IPS-20b (cell line): ENCODE measurements around the gene TP63.

Source experiments
- H3K27ac ChIP-seq: one replicate; pipeline ENCODE4 v1.5.1; 2013; ENCODE audit warnings: low read length
- H3K27me3 ChIP-seq: 2 replicates; pipeline ENCODE4 v1.6.1; 2013; ENCODE audit warnings: mild to moderate bottlenecking, low read length, inconsistent platforms; ENCODE audit not compliant: insufficient read depth
- H3K36me3 ChIP-seq: 2 replicates; pipeline ENCODE4 v1.6.1; 2013; ENCODE audit warnings: low read depth, mild to moderate bottlenecking, inconsistent platforms, low read length, moderate library complexity; ENCODE audit not compliant: insufficient read depth
- H3K4me1 ChIP-seq: 2 replicates; pipeline ENCODE4 v1.6.1; 2013; ENCODE audit warnings: mild to moderate bottlenecking, control low read depth, inconsistent platforms, low read length, moderate library complexity; ENCODE audit not compliant: insufficient read depth
- H3K4me3 ChIP-seq: 2 replicates; pipeline ENCODE4 v1.5.1; 2013; ENCODE audit warnings: mild to moderate bottlenecking, low read length, inconsistent platforms
- H3K9ac ChIP-seq: 2 replicates; pipeline ENCODE4 v1.6.1; 2013; ENCODE audit warnings: low read depth, mild to moderate bottlenecking, inconsistent platforms, low read length, moderate library complexity
- H3K9me3 ChIP-seq: 2 replicates; pipeline ENCODE4 v1.6.1; 2013; ENCODE audit warnings: mild to moderate bottlenecking, low read depth, low read length, inconsistent platforms; ENCODE audit not compliant: insufficient read depth

Gene TP63

DNA sequence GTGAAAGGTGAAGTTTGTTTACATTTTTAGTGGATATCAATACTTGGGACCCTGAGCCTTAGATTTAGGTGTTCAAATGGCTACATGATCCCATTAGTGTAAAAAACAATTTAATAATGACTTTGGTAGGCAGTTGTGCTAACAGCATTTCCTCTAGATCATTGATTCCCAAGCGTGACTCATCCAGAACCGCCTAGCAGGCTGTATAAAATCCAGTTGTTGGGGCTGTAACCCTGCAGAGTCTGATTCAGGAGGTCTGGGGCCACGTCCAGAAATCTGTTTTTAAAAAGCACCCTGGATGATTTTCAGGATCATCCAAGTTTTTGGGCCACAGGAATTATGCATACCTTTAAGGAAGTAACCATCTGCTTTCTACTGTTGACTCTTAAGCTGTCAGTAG is 156.4 kb downstream of the TP63 start:
- H3K9me3 ChIP-seq, result no peaks in the 10 kb centered on the region
- H3K4me3 ChIP-seq, result no peak overlapping the region
- H3K27ac ChIP-seq, result no peak overlapping the region
- H3K27me3 ChIP-seq, result peaks cover 17% of the 10 kb centered on the region; the same call in 1 of the 2 replicates
- no peak overlapping the region for H3K9ac ChIP-seq
- H3K36me3 ChIP-seq, result no peaks in the 10 kb centered on the region
- H3K4me1 ChIP-seq, result no peaks in the 10 kb centered on the region

DNA sequence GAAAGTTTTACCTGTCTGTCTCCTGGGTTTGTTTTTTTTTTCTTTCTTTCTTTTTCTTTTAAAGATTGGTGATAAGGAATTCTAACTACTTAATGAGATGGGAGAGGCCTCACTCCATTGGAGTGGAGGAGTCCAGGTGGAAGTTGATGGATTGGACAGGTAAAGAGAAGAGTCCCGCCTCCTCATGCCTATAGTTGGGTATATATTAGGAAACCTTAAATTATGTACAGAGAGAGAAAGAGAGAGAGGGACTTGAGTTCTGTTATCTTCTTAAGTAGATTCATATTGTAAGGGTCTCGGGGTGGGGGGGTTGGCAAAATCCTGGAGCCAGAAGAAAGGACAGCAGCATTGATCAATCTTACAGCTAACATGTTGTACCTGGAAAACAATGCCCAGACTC is 158.2 kb downstream of the TP63 start:
- H3K4me1 ChIP-seq, result no peaks in the 10 kb centered on the region
- H3K9me3 ChIP-seq, result no peaks in the 10 kb centered on the region
- H3K36me3 ChIP-seq, result no peaks in the 10 kb centered on the region
- H3K4me3 ChIP-seq, result no peak overlapping the region
- peaks cover 28% of the 10 kb centered on the region; the same call in 1 of the 2 replicates for H3K27me3 ChIP-seq
- H3K27ac ChIP-seq, result no peak overlapping the region
- H3K9ac ChIP-seq, result no peak overlapping the region

DNA sequence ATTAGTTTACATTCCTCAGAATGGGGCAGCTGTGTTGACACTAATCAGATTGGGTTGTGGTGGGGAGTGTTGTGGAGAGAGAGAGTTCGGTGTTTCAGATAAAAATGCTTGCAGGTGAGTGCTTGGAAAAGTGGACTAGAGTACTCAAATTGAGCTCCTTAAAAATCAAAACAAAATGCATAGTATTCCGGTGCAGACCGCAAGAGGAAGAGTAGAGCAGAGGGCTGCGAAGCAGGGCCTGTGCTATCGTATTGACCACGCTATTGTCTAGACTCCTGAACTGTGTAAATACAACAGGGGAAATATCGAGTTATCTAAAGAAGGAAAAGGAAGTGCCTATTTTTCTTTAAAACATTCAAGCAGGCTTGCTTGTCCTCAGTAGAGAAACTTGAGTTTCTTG is 159.5 kb downstream of the TP63 start:
- H3K4me3 ChIP-seq, result no peak overlapping the region
- H3K27me3 ChIP-seq, result peaks cover 34% of the 10 kb centered on the region
- H3K27ac ChIP-seq, result no peak overlapping the region
- H3K9me3 ChIP-seq, result no peaks in the 10 kb centered on the region
- H3K9ac ChIP-seq, result no peak overlapping the region
- H3K4me1 ChIP-seq, result no peaks in the 10 kb centered on the region
- H3K36me3 ChIP-seq, result no peaks in the 10 kb centered on the region

DNA sequence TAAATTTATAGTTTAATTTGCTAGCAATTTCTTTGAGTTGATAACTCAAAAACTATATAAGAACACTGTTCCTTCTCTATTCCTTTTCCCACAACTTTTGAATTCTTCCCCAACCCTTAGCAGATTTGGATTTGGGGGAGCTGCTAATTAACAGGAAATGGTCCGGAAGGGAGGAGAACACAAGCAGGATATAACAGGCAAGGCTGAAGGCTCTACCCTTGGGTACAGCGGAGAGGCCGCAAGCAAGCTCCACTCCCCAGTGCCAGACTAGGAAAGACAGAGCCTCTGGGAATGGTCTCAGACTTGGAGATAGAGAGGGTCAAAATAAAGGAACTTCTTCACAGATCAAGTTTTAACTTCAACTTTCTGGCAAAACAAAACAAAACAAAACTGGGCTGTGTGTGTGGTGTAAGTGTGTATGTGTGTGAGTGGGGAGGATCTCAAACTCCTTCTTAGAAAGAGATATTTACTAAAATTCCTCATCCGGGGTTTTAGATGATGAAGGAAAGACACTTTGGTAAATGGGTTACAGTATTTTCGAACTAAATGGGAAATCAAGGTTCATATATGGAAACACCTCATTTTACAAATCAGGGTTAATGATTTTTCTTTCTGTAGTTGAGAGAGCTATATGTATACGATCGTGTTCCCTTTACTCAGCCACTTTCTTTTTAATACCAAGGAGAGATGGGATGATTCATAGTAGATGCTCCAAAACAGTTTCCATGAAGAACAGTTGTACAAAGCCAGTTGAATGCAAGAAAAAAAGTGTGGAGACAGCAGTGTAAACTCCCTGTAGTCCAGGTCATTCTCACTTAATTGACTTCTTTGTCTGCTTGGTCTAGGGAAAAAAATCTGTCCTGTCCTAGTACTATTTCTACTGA is 161.1 kb downstream of the TP63 start:
- no peak overlapping the region for H3K9ac ChIP-seq
- H3K4me1 ChIP-seq, result no peaks in the 10 kb centered on the region
- H3K27ac ChIP-seq, result no peak overlapping the region
- no peaks in the 10 kb centered on the region for H3K9me3 ChIP-seq
- H3K4me3 ChIP-seq, result no peak overlapping the region
- H3K36me3 ChIP-seq, result no peaks in the 10 kb centered on the region
- H3K27me3 ChIP-seq, result peaks cover 49% of the 10 kb centered on the region

DNA sequence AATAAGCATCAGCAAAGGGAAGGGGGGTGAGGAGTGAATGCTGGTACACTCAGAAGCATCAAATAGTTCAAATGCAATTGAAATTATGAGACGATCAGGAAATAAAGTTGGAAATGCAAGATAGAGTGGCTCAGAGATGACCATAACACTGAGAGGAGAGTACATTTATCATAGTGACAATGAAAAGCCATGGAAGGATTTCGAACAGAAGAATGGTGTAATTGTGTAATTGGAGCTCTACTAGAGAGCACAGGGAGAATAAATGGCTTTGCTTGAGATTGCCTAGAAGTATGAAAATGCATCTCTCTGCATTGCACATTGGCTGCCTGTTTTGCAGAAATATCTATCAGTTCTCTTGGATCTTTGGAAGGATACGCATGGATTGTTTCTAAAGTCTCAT is 163.3 kb downstream of the TP63 start:
- peaks cover 72% of the 10 kb centered on the region for H3K27me3 ChIP-seq
- no peaks in the 10 kb centered on the region for H3K36me3 ChIP-seq
- no peak overlapping the region for H3K9ac ChIP-seq
- H3K4me3 ChIP-seq, result no peak overlapping the region
- no peaks in the 10 kb centered on the region for H3K9me3 ChIP-seq
- H3K4me1 ChIP-seq, result no peaks in the 10 kb centered on the region
- no peak overlapping the region for H3K27ac ChIP-seq

DNA sequence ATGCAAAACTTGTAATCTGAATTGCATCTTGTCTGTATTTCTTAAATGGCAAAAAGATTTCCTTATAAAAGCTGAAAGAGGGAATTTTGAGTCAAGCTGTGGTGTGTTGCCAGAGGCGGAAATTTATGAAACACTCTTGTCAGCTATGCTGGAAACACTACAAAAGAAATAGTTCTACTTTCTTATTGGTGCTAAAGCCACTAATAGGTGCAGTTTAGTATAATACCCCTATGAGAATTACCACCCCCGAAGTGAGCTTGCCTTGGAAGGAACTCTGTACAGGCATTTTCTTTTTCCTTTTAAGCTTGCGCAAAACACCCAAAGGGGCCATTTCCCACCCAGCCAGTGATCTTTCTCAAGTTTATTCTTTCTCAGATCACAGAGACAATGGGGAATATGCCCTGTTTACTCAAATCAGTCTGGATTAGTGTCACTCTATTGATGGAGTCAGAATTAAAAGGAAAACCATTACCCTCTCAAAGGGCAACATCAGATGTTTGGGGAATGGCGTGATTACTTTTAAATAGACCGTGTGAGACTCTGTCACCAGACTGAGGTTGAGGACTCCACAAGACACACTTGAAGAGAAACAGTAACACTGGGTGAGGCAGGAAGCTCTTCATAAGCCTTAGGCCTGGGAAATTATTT is 166.0 kb downstream of the TP63 start:
- Histone ChIP-seq H3K27me3 (peaks cover 90% of the 10 kb centered on the region), H3K4me3 (no peak overlapping the region), H3K36me3 (no peaks in the 10 kb centered on the region), H3K9me3 (no peaks in the 10 kb centered on the region), H3K27ac (no peak overlapping the region), H3K4me1 (no peaks in the 10 kb centered on the region; the same call in 1 of the 2 replicates), H3K9ac (no peak overlapping the region)

DNA sequence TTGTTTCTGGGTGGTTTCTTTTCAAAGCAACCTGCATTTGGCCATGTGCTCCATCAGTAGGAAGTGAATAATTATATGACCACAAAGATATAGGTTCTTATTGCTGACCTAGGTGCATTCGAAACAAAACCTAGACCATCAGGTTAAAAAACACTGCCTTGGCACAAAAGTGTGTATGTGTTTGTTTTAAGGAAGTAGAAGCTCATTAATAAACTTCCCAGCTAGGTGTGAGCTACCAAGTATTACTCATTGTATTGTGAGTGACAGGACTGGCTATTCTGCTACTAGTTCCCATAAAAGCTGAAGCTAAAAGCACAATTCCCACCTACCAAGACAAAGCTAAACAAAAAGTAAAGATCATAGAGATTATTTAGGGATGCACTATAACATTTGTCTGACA is 168.2 kb downstream of the TP63 start:
- Histone ChIP-seq H3K4me3 (no peak overlapping the region), H3K36me3 (no peaks in the 10 kb centered on the region), H3K9ac (no peak overlapping the region), H3K27ac (no peak overlapping the region), H3K9me3 (no peaks in the 10 kb centered on the region), H3K27me3 (peaks cover 96% of the 10 kb centered on the region), H3K4me1 (no peaks in the 10 kb centered on the region; the same call in 1 of the 2 replicates)

DNA sequence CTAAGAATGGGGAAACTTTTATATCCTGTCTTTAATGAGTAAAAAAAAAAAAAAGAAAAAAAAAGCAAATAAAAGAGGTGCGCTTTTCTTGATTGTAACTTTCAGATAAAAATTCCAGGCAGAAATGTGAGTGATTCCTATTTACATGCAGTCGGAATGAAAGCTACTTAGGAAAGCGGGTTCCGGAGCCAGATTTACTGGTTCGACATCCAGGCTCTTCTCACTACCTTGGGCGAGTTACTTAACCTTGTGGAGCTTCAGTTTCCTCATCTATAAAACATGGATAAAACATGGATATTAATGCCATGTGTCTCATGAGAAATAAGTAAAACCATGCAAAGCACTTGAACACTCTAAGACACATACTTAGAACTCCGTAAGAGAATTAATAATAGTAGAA is 169.2 kb downstream of the TP63 start:
- no peak overlapping the region for H3K9ac ChIP-seq
- H3K9me3 ChIP-seq, result no peaks in the 10 kb centered on the region
- H3K4me3 ChIP-seq, result no peak overlapping the region
- H3K36me3 ChIP-seq, result no peaks in the 10 kb centered on the region
- H3K27ac ChIP-seq, result no peak overlapping the region
- peaks cover 96% of the 10 kb centered on the region for H3K27me3 ChIP-seq
- H3K4me1 ChIP-seq, result peaks cover under 1% of the 10 kb centered on the region

DNA sequence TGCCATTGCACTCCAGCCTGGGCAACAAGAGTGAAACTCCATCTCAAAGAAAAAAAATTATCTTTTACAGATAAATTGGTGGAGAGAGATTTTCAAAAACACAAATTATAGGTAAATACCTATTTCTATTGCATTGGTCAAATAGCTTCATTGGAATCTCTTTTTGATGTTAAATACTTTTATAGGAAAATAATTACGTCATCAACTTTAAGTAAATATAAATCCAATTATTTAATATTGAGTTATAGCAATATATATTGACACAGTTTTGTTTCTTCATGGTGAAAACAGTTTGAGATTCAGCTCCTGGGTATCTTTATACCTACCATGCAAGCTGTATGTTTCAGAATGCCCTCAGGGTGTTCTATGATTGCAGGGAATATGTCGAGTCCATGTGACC is 172.1 kb downstream of the TP63 start:
- Histone ChIP-seq H3K36me3 (no peaks in the 10 kb centered on the region), H3K9me3 (no peaks in the 10 kb centered on the region), H3K27ac (no peak overlapping the region), H3K4me3 (no peak overlapping the region), H3K4me1 (peaks cover 11% of the 10 kb centered on the region), H3K27me3 (peaks cover 88% of the 10 kb centered on the region), H3K9ac (no peak overlapping the region)

DNA sequence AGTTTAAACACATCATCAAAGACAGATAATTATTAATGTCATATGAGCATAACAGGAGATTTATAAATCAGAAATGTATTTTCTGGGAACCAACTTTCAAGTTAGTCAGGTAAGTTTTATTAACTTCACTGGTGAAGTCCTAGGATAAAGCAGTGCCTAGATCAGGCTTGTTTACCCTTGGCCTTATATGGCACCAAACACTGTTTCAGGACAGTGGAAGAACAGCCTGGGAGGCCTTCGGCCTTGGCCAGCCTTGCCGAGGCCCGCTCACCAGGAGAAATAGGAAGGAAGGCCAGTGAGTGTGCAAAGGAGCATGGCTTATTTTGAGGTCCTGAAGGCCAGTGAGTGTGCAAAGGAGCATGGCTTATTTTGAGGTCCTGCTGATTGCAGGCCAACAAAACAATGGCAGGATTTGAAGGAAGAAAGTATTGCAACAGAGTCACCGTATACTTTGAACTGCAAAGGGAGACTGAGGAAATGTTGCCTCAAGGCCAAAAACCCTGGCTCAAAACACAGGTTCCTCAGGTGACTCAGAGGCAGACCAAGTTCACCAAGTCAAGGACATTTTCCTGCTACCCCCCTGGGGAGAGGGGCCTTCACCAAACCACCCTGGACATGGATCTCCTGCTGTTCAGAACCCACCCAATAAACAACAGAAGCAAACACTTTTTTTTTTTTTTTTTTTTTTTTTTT is 174.3 kb downstream of the TP63 start:
- Histone ChIP-seq H3K9ac (no peak overlapping the region), H3K9me3 (no peaks in the 10 kb centered on the region), H3K4me1 (peaks cover 11% of the 10 kb centered on the region), H3K27me3 (peaks cover 83% of the 10 kb centered on the region), H3K4me3 (no peak overlapping the region), H3K27ac (no peak overlapping the region), H3K36me3 (no peaks in the 10 kb centered on the region)

DNA sequence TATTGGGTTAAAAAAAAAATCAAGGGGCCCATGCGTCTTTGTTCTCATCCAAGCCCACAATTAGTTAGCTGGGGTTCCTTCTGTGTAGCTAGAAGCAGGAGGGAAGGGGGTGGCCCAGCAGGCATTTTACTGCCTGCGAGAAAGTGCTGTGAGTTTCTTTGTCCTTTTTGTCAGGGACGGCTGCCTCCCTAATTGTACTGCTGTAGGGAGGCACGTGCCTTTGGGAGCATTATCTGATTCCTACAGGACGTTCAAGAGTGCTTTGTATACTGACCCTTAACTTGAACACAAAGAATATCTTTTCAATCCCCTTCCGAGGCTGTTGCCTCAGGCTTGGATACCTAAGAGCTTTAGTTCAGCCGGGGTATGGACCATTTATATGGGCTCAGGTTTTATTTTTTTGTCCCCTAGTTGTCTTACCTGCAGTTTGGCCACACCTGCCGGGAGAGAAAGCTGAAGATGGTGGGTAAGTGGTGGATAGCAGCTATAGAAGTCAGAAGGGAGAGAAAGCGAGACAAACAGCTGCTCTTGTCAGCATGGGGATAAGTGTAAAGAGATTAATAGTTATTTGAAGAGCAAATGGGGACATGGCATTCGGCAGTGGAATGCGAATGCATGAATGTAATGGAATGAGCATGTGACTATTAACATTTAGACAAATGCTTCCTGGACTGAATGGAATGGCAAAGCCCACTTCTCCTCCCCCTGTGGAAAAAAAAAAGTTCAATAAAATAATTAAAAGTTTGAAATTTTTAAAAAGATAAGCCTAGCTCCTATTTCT is 175.2 kb downstream of the TP63 start:
- Histone ChIP-seq H3K4me3 (no peak overlapping the region), H3K9ac (no peak overlapping the region), H3K27me3 (peaks cover 86% of the 10 kb centered on the region), H3K36me3 (no peaks in the 10 kb centered on the region), H3K4me1 (peaks cover 11% of the 10 kb centered on the region), H3K27ac (no peak overlapping the region), H3K9me3 (no peaks in the 10 kb centered on the region)
